MM.1S (cell line): ENCODE measurements around the gene PFDN1.

Source experiments
- DNase-seq: peaks from one replicate; pipeline ENCODE4 v3.0.0-alpha.2; 2015
- H2AFZ ChIP-seq: fragments of 300-600 bp; sonication (generic); 2 replicates; pipeline ENCODE4 v1.6.0; 2016; ENCODE audit warnings: antibody characterized with exemption, low read length
- H3F3A ChIP-seq: fragments of 300-600 bp; sonication (generic); 2 replicates; pipeline ENCODE4 v1.6.1; 2016; ENCODE audit warnings: mild to moderate bottlenecking, antibody characterized with exemption, low read length, moderate library complexity, mixed read lengths; ENCODE audit not compliant: insufficient read depth
- H3K27ac ChIP-seq: fragments of 300-600 bp; sonication (generic); 2 replicates; pipeline ENCODE4 v1.5.1; 2016; ENCODE audit warnings: mild to moderate bottlenecking, low read length
- H3K27me3 ChIP-seq: fragments of 300-600 bp; sonication (generic); replicated peaks from 2 replicates; pipeline ENCODE4 v1.6.0; 2016; ENCODE audit warnings: low read length; ENCODE audit not compliant: insufficient read depth
- H3K36me3 ChIP-seq: fragments of 300-600 bp; sonication (generic); replicated peaks from 2 replicates; pipeline ENCODE4 v1.6.1; 2016; ENCODE audit warnings: mild to moderate bottlenecking, low read length, mixed read lengths; ENCODE audit not compliant: insufficient read depth
- H3K4me1 ChIP-seq: fragments of 300-600 bp; sonication (generic); 2 replicates; pipeline ENCODE4 v1.6.1; 2016; ENCODE audit warnings: low read length, mixed read lengths
- H3K4me2 ChIP-seq: fragments of 300-600 bp; sonication (generic); 2 replicates; pipeline ENCODE4 v1.6.0; 2016; ENCODE audit warnings: low read depth, low read length
- H3K4me3 ChIP-seq: fragments of 300-600 bp; sonication (generic); 2 replicates; pipeline ENCODE4 v1.5.1; 2016; ENCODE audit warnings: low read length, mixed read lengths
- H3K79me2 ChIP-seq: fragments of 300-600 bp; sonication (generic); 2 replicates; pipeline ENCODE4 v1.6.1; 2016; ENCODE audit warnings: mixed run types, low read length, mixed read lengths
- H3K9ac ChIP-seq: fragments of 300-600 bp; sonication (generic); 2 replicates; pipeline ENCODE4 v1.6.1; 2016; ENCODE audit warnings: low read length, mixed read lengths
- H3K9me2 ChIP-seq: fragments of 300-600 bp; sonication (generic); replicated peaks from 2 replicates; pipeline ENCODE4 v1.6.1; 2016; ENCODE audit warnings: mild to moderate bottlenecking, low read length, mixed read lengths; ENCODE audit not compliant: insufficient read depth
- H3K9me3 ChIP-seq: fragments of 300-600 bp; sonication (generic); replicated peaks from 2 replicates; pipeline ENCODE4 v1.6.1; 2016; ENCODE audit warnings: mild to moderate bottlenecking, low read length, mixed read lengths; ENCODE audit not compliant: insufficient read depth
- H4K20me1 ChIP-seq: fragments of 300-600 bp; sonication (generic); 2 replicates; pipeline ENCODE4 v1.6.1; 2016; ENCODE audit warnings: mild to moderate bottlenecking, low read length, moderate library complexity, mixed read lengths; ENCODE audit not compliant: insufficient read depth
- CTCF ChIP-seq: fragments of 300-600 bp; sonication (generic); IDR thresholded peaks from 2 replicates; pipeline ENCODE4 v1.5.1; 2016; ENCODE audit warnings: antibody characterized with exemption, low read length, mixed read lengths
- EZH2 ChIP-seq: fragments of 300-600 bp; sonication (generic); optimal IDR thresholded peaks from 2 replicates; pipeline ENCODE3; 2017; ENCODE audit warnings: low read depth, mild to moderate bottlenecking, antibody characterized with exemption, low read length, mixed read lengths
- EZH2phosphoT487 ChIP-seq: fragments of 300-600 bp; sonication (generic); IDR thresholded peaks from 2 replicates; pipeline ENCODE4 v1.6.1; 2018; ENCODE audit warnings: antibody characterized with exemption, low read length

PFDN1 gene

DNA sequence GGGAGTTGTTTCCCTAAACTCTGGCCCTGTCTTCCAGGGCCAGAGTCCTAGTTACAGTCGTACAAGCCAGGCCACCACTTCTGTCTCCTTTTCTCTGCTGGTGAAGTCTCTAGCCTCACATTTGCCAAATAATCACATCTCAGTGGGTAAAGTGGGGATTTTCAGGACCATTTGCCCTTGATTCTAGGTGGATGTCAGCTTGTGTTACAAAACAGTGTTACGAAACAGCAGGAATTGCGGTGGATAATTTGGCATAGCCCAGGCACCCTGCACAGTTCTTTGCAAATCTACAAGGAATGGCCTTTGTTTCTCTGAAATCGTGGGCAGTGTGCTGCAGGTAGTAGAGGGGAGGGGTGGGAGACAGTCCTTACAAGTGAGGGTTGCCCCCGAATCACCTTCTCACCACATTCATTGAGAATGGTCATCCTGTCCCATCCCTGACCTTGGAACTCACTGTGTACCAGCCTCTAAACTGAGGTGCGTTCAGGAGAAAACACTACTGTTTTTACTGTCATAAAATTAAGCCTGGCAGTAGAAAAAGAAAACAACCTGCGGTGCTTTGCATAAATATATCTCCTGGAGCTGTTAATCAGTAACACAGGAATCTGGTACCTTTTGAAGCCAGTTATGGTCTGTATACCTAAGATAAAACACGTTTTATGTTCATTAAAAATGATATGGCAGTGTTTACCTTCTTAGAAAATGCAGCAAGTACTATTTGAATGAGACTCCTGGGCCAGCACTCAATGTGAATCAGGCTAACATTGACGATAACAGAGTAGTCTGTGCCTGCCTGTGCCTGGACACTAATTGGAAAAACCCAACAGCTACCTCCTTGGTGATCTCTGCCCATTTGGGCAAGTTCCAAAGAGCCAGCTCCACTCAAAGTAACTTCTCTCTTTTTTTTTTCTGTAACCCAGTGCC lies 83.6 kb downstream of the PFDN1 start:
- H3K9me2 ChIP-seq, result no peaks in the 10 kb centered on the region
- peaks cover 3% of the 10 kb centered on the region for H3F3A ChIP-seq
- peaks cover 5% of the 10 kb centered on the region; the same call in 1 of the 2 replicates for H3K27me3 ChIP-seq
- no peaks in the 10 kb centered on the region for H3K79me2 ChIP-seq
- no peak for TF ChIP-seq EZH2
- TF ChIP-seq EZH2phosphoT487, result no peak
- TF ChIP-seq CTCF, result no peak
- H3K4me3 ChIP-seq, result no peak overlapping the region
- no peaks in the 10 kb centered on the region for H4K20me1 ChIP-seq
- no peaks in the 10 kb centered on the region for H3K36me3 ChIP-seq
- no peak overlapping the region for H3K9ac ChIP-seq
- no peak overlapping the region for H2AFZ ChIP-seq
- no peaks in the 10 kb centered on the region for H3K9me3 ChIP-seq
- DNase-seq, result no peak
- no peak overlapping the region for H3K4me2 ChIP-seq
- no peak overlapping the region for H3K27ac ChIP-seq
- peaks cover 36% of the 10 kb centered on the region for H3K4me1 ChIP-seq

- H3K4me1 ChIP-seq, result peaks cover 37% of the 10 kb centered on the region
- H3K4me3 ChIP-seq, result no peak overlapping the region
- H3K9me2 ChIP-seq, result no peaks in the 10 kb centered on the region
- peaks cover 3% of the 10 kb centered on the region for H3F3A ChIP-seq
- no peaks in the 10 kb centered on the region for H3K36me3 ChIP-seq
- TF ChIP-seq CTCF, result no peak
- no peak for TF ChIP-seq EZH2
- no peak for TF ChIP-seq EZH2phosphoT487
- H2AFZ ChIP-seq, result no peak overlapping the region
- H3K9ac ChIP-seq, result no peak overlapping the region
- no peaks in the 10 kb centered on the region for H3K79me2 ChIP-seq
- H4K20me1 ChIP-seq, result no peaks in the 10 kb centered on the region
- H3K4me2 ChIP-seq, result no peak overlapping the region
- DNase-seq, result no peak
- H3K9me3 ChIP-seq, result no peaks in the 10 kb centered on the region
- H3K27ac ChIP-seq, result no peak overlapping the region
- H3K27me3 ChIP-seq, result peaks cover 5% of the 10 kb centered on the region
These were observed 85.4 kb downstream of the PFDN1 start for GRCh38 chr5:140217299-140218026.

DNA sequence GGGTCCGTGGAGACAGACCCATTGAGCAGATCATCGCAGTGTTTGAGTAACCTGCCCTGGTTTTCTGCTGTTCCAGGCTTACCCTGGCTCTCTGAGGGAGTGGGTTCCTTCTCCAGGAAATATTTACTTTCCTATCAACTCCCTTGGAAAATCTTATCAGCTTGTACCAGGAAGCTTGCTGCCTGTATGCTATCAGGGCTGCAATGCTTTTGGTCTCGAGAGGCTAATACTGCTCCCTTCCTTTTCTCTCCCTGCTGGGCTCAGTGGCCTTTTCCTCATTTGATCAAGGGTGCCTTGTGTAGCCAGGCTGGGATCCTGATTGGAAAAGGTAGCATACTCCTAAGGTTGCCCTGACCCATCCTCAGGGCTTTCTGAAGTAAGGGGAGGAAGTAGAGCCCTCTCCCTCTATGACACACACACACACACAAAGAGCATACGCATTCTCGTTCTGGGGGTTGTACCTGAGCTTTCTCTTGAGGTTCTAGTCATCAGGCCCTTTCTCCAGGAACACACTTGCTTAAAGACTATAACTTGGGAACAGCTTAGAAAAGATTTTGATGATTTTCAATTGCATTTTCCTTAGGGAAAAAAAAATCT lies 86.3 kb downstream of the PFDN1 start:
- Histone ChIP-seq H3K4me3 (no peak overlapping the region), H3K36me3 (no peaks in the 10 kb centered on the region), H2AFZ (no peak overlapping the region), H3K4me1 (peaks cover 28% of the 10 kb centered on the region), H3K27ac (no peak overlapping the region), H3K9me2 (no peaks in the 10 kb centered on the region), H3K27me3 (peaks cover 5% of the 10 kb centered on the region), H3K79me2 (no peaks in the 10 kb centered on the region), H3K9ac (no peak overlapping the region), H3K4me2 (no peak overlapping the region), H3K9me3 (no peaks in the 10 kb centered on the region), H3F3A (peaks cover 3% of the 10 kb centered on the region), H4K20me1 (no peaks in the 10 kb centered on the region)
- TF ChIP-seq EZH2, result no peak
- no peak for TF ChIP-seq CTCF
- no peak for TF ChIP-seq EZH2phosphoT487
- no peak for DNase-seq
